OCI-LY3 (cell line): ENCODE results near the gene LILRB4.

Source experiments
- H2AFZ ChIP-seq: fragments of 200-600, 300-600 bp; shearing (Covaris generic); 2 replicates; pipeline ENCODE4 v1.6.0; 2014; ENCODE audit warnings: antibody characterized with exemption, low read depth, low read length
- H3K27ac ChIP-seq: fragments of 200-600, 300-600 bp; sonication (generic); 2 replicates; pipeline ENCODE4 v1.5.1; 2014; ENCODE audit warnings: mild to moderate bottlenecking, low read length, moderate library complexity, mixed read lengths
- H3K27me3 ChIP-seq: fragments of 200-600, 300-600 bp; sonication (generic); 2 replicates; pipeline ENCODE4 v1.6.1; 2014; ENCODE audit warnings: low read depth, low read length, mixed read lengths
- H3K36me3 ChIP-seq: fragments of 200-600, 300-600 bp; sonication (generic); replicated peaks from 2 replicates; pipeline ENCODE3; 2014; ENCODE audit warnings: low read depth, low read length, mixed read lengths
- H3K4me1 ChIP-seq: fragments of 300-600, 200-600 bp; sonication (generic); 2 replicates; pipeline ENCODE4 v1.6.1; 2014; ENCODE audit warnings: low read length, mixed read lengths
- H3K4me2 ChIP-seq: fragments of 200-600, 300-600 bp; sonication (generic); 2 replicates; pipeline ENCODE4 v1.6.1; 2014; ENCODE audit warnings: low read length, mixed read lengths
- H3K4me3 ChIP-seq: fragments of 300-600, 200-600 bp; sonication (generic); 2 replicates; pipeline ENCODE4 v1.5.1; 2014; ENCODE audit warnings: antibody characterized with exemption, mild to moderate bottlenecking, low read length, moderate library complexity
- H3K79me2 ChIP-seq: fragments of 300-600, 200-600 bp; shearing (Covaris generic); 2 replicates; pipeline ENCODE4 v1.6.1; 2014; ENCODE audit warnings: mild to moderate bottlenecking, low read length, mixed read lengths
- H3K9ac ChIP-seq: fragments of 300-600, 200-600 bp; shearing (Covaris generic); 2 replicates; pipeline ENCODE4 v1.6.0; 2014; ENCODE audit warnings: mild to moderate bottlenecking, low read length, moderate library complexity
- H3K9me3 ChIP-seq: fragments of 200-600, 300-600 bp; shearing (Covaris generic); 2 replicates; pipeline ENCODE4 v1.6.1; 2014; ENCODE audit warnings: low read length, mixed read lengths; ENCODE audit not compliant: insufficient read depth
- H4K20me1 ChIP-seq: fragments of 200-600, 300-600 bp; sonication (generic); 2 replicates; pipeline ENCODE4 v1.6.1; 2016; ENCODE audit warnings: low read length, mixed read lengths; ENCODE audit not compliant: insufficient read depth
- CTCF ChIP-seq: fragments of 200-600, 300-600 bp; sonication (generic); IDR thresholded peaks from 2 replicates; pipeline ENCODE4 v1.5.1; 2014; ENCODE audit warnings: antibody characterized with exemption, low read length, low read depth
- EZH2phosphoT487 ChIP-seq: fragments of 200-600 bp; shearing (Covaris generic); IDR thresholded peaks from 2 replicates; pipeline ENCODE4 v1.6.1; 2018; ENCODE audit warnings: antibody characterized with exemption, mixed run types, low read depth

Gene LILRB4

GRCh38 chr19:54659300-54659699 is 3.5 kb upstream of the LILRB4 start:
- Histone ChIP-seq H3K9me3 (no peaks in the 10 kb centered on the region), H3K4me3 (no peak overlapping the region), H3K27ac (no peak overlapping the region), H3K27me3 (peaks cover 3% of the 10 kb centered on the region; the same call in 1 of the 2 replicates), H3K4me1 (peaks cover 49% of the 10 kb centered on the region), H3K79me2 (no peaks in the 10 kb centered on the region), H3K4me2 (no peak overlapping the region), H2AFZ (no peak overlapping the region), H4K20me1 (no peaks in the 10 kb centered on the region), H3K9ac (no peak overlapping the region), H3K36me3 (peaks cover 4% of the 10 kb centered on the region)
- no peak for TF ChIP-seq EZH2phosphoT487
- no peak for TF ChIP-seq CTCF

GRCh38 chr19:54660306-54660705 is 2.5 kb upstream of the LILRB4 start:
- peak overlapping the region; percentile 22; the same call in 1 of the 2 replicates for H3K9ac ChIP-seq
- H3K27me3 ChIP-seq = peaks cover 3% of the 10 kb centered on the region; the same call in 1 of the 2 replicates
- no peaks in the 10 kb centered on the region for H3K9me3 ChIP-seq
- H3K4me1 ChIP-seq = peaks cover 39% of the 10 kb centered on the region
- no peak overlapping the region for H2AFZ ChIP-seq
- H4K20me1 ChIP-seq = no peaks in the 10 kb centered on the region
- H3K79me2 ChIP-seq = no peaks in the 10 kb centered on the region
- H3K36me3 ChIP-seq = peaks cover 12% of the 10 kb centered on the region
- peak overlapping the region; percentile 82 for H3K27ac ChIP-seq
- H3K4me3 ChIP-seq = peak overlapping the region; percentile 74; the same call in 1 of the 2 replicates
- TF ChIP-seq EZH2phosphoT487 = no peak
- peak overlapping the region; percentile 82 for H3K4me2 ChIP-seq

- Histone ChIP-seq H2AFZ (peak overlapping the region; percentile 12; the same call in 1 of the 2 replicates), H3K4me1 (peaks cover 33% of the 10 kb centered on the region), H3K27me3 (peaks cover 3% of the 10 kb centered on the region; the same call in 1 of the 2 replicates), H3K4me3 (peak overlapping the region; percentile 74), H3K9me3 (no peaks in the 10 kb centered on the region), H3K36me3 (peaks cover 18% of the 10 kb centered on the region), H3K79me2 (no peaks in the 10 kb centered on the region), H3K4me2 (peak overlapping the region; percentile 82), H4K20me1 (no peaks in the 10 kb centered on the region), H3K9ac (peak overlapping the region; percentile 79; the same call in 1 of the 2 replicates), H3K27ac (peak overlapping the region; percentile 82)
- TF ChIP-seq CTCF (no peak), EZH2phosphoT487 (no peak)
Observed at GRCh38 chr19:54660964-54661363, 1.8 kb upstream of the LILRB4 start.

- H3K27ac ChIP-seq = peak overlapping the region; percentile 82
- H3K9ac ChIP-seq = peak overlapping the region; percentile 79
Observed at GRCh38 chr19:54661846-54662481, 821 bp upstream of the LILRB4 start.

More at GRCh38 chr19:54661846-54662481, 821 bp upstream of the LILRB4 start:
- TF ChIP-seq EZH2phosphoT487 (no peak), CTCF (no peak)
- H4K20me1 ChIP-seq = no peaks in the 10 kb centered on the region
- no peaks in the 10 kb centered on the region for H3K9me3 ChIP-seq
- no peaks in the 10 kb centered on the region for H3K79me2 ChIP-seq
- H3K27me3 ChIP-seq = peaks cover 3% of the 10 kb centered on the region; the same call in 1 of the 2 replicates
- H2AFZ ChIP-seq = no peak overlapping the region
- peaks cover 24% of the 10 kb centered on the region for H3K36me3 ChIP-seq
- peak overlapping the region; percentile 74 for H3K4me3 ChIP-seq
- H3K4me2 ChIP-seq = peak overlapping the region; percentile 82
- H3K4me1 ChIP-seq = peaks cover 33% of the 10 kb centered on the region
